Panc1 (cell line): Measurements from ENCODE around the gene TRAPPC10. TPM values are rescaled to one million over a fixed set of nuclear protein-coding genes. Genes with fewer than 3 reads are reported as not detected.

Source experiments
- ATAC-seq: fragments of 200-7000 bp; cut with Tn5 transposase; 2 replicates; pipeline ENCODE4 v1.9.1; 2020; ENCODE audit warnings: mild to moderate bottlenecking, moderate library complexity
- BruUV-seq: library from RNA; stranded (reverse); fragments of 400-500 nt; replicated peaks from 2 replicates; lab custom pipeline; 2021; lab: Mats Ljungman, UMichigan
- CTCF ChIA-PET: fragments of 300-600 bp; sonication (Branson Sonifier 250); formaldehyde crosslinking; loops from one replicate; lab custom pipeline; 2022; ENCODE audit warnings: antibody characterized with exemption; lab: Charles Lee
- POLR2A ChIA-PET: fragments of 300-600 bp; sonication (Branson Sonifier 250); formaldehyde crosslinking; loops from one replicate; lab custom pipeline; 2022; ENCODE audit warnings: antibody characterized with exemption; lab: Charles Lee
- DNase-seq: peaks from one replicate; pipeline ENCODE4 v3.0.0-alpha.2; 2010; ENCODE audit warnings: low read depth, low spot score
- H3K27ac ChIP-seq: 2 replicates; pipeline ENCODE4 v1.5.1; 2011; ENCODE audit warnings: mild to moderate bottlenecking, low read length, inconsistent platforms
- H3K27me3 ChIP-seq: fragments of 200-500 bp; sonication (Bioruptor generic); 2 replicates; pipeline ENCODE4 v1.6.0; 2014; ENCODE audit warnings: low read length, inconsistent platforms; ENCODE audit not compliant: control insufficient read depth, insufficient read depth
- H3K36me3 ChIP-seq: fragments of 200-500 bp; sonication (Bioruptor generic); 2 replicates; pipeline ENCODE4 v1.5.1; 2014; ENCODE audit warnings: inconsistent platforms, mild to moderate bottlenecking, low read length, moderate library complexity; ENCODE audit not compliant: control insufficient read depth, insufficient read depth
- H3K4me1 ChIP-seq: 2 replicates; pipeline ENCODE4 v1.5.1; 2011; ENCODE audit warnings: inconsistent platforms, mild to moderate bottlenecking, low read length, moderate library complexity; ENCODE audit not compliant: control insufficient read depth, insufficient read depth
- H3K4me3 ChIP-seq, 2 experiments: 2 replicates each; pipeline ENCODE4 v1.5.1; 2011 to 2012; ENCODE audit warnings: low read depth in 2 of 2, low read length in 2 of 2, mild to moderate bottlenecking in 2 of 2, inconsistent platforms in 1 of 2, moderate library complexity in 1 of 2
- H3K9me3 ChIP-seq: fragments of 200-500 bp; sonication (Bioruptor generic); 2 replicates; pipeline ENCODE4 v1.5.1; 2014; ENCODE audit warnings: low read depth, mild to moderate bottlenecking, inconsistent platforms, low read length, moderate library complexity; ENCODE audit not compliant: control insufficient read depth, insufficient read depth
- CTCF ChIP-seq: fragments of 450-650 bp; IDR thresholded peaks from 2 replicates; pipeline ENCODE4 v1.5.1; 2017; ENCODE audit warnings: mild to moderate bottlenecking
- POLR2AphosphoS5 ChIP-seq: IDR thresholded peaks from 2 replicates; pipeline ENCODE4 v1.6.1; 2012; ENCODE audit warnings: mild to moderate bottlenecking, low read depth, low read length, moderate library complexity
- REST ChIP-seq, 2 experiments: IDR thresholded peaks; 2 replicates each; pipeline ENCODE4 v1.6.1; 2011 to 2012; ENCODE audit warnings: low read depth in 2 of 2, control low read depth in 1 of 2, low read length in 1 of 2, mild to moderate bottlenecking in 1 of 2, moderate library complexity in 1 of 2; ENCODE audit not compliant: insufficient read depth in 1 of 2
- SIN3A ChIP-seq: IDR thresholded peaks from 2 replicates; pipeline ENCODE4 v1.6.1; 2012; ENCODE audit warnings: low read depth, mild to moderate bottlenecking, low read length, moderate library complexity, borderline replicate concordance; ENCODE audit not compliant: insufficient read depth
- TCF7L2 ChIP-seq: IDR thresholded peaks from 2 replicates; pipeline ENCODE4 v1.6.1; 2011; ENCODE audit warnings: mild to moderate bottlenecking, low read depth, low read length, inconsistent platforms
- in situ Hi-C: cut with HindIII; loops from 2 replicates; pipeline ENCODE4 v1.10.0; 2016; ENCODE audit warnings: low sequenced_read_pairs, low pct_unique_long_range_greater_than_20kb
- intact Hi-C: fragments of 100-400 bp; cut with micrococcal nuclease; formaldehyde crosslinking; loops from one replicate; pipeline ENCODE4 v1.10.0; 2022; ENCODE audit not compliant: unreplicated experiment
- total RNA-seq: library from RNA; stranded (reverse); gene quantifications from one replicate; pipeline ENCODE4 v1.2.1, GENCODE V29; 2021; ENCODE audit not compliant: unreplicated experiment

TRAPPC10 gene
- total RNA-seq, 1 experiment from 2014 or later: 34.5 TPM

GRCh38 chr21:44066116-44066515 is 54.0 kb downstream of the TRAPPC10 start:
- TF ChIP-seq TCF7L2: no peak
- no peak for TF ChIP-seq POLR2AphosphoS5
- no peak for TF ChIP-seq SIN3A
- TF ChIP-seq CTCF: no peak
- no peak for TF ChIP-seq REST (IDR thresholded peaks at IDR 0.05; ENCODE audit: insufficient read depth in 1 of 2, low read depth in 2 of 2, low read length in 1 of 2)
- in situ Hi-C loops: no loop called here
- DNase-seq (no peak), ATAC-seq (no peak)
- H3K4me3 ChIP-seq: no peak overlapping the region
- ChIA-PET POLR2A (no interaction called here), CTCF (no interaction called here)
- no TSS peak for BruUV-seq
- intact Hi-C loops: no loop called here
- no peaks in the 10 kb centered on the region for H3K9me3 ChIP-seq
- H3K27ac ChIP-seq: no peak overlapping the region
- H3K36me3 ChIP-seq: no peaks in the 10 kb centered on the region; the same call in none of the 2 replicates
- H3K27me3 ChIP-seq: no peaks in the 10 kb centered on the region
- no peaks in the 10 kb centered on the region for H3K4me1 ChIP-seq

GRCh38 chr21:44067011-44067839 is 55.1 kb downstream of the TRAPPC10 start:
- Histone ChIP-seq H3K9me3 (no peaks in the 10 kb centered on the region), H3K4me3 (no peak overlapping the region), H3K27ac (no peak overlapping the region), H3K36me3 (no peaks in the 10 kb centered on the region; the same call in none of the 2 replicates), H3K4me1 (no peaks in the 10 kb centered on the region), H3K27me3 (no peaks in the 10 kb centered on the region)
- intact Hi-C loops: no loop called here
- in situ Hi-C loops: no loop called here
- TF ChIP-seq SIN3A: no peak
- TF ChIP-seq CTCF: no peak
- TF ChIP-seq TCF7L2: no peak
- no peak for TF ChIP-seq REST (IDR thresholded peaks at IDR 0.05; ENCODE audit: insufficient read depth in 1 of 2, low read depth in 2 of 2, low read length in 1 of 2)
- no peak for TF ChIP-seq POLR2AphosphoS5
- DNase-seq: no peak
- CTCF ChIA-PET: no interaction called here
- POLR2A ChIA-PET: no interaction called here
- no peak for ATAC-seq
- BruUV-seq: no TSS peak
